MM.1S (cell line): Measurements from ENCODE around the gene PPP2R5C.

Experiments
- DNase-seq: peaks from one replicate; pipeline ENCODE4 v3.0.0-alpha.2; 2015
- H2AFZ ChIP-seq: fragments of 300-600 bp; sonication (generic); 2 replicates; pipeline ENCODE4 v1.6.0; 2016; ENCODE audit warnings: antibody characterized with exemption, low read length
- H3F3A ChIP-seq: fragments of 300-600 bp; sonication (generic); 2 replicates; pipeline ENCODE4 v1.6.1; 2016; ENCODE audit warnings: mild to moderate bottlenecking, antibody characterized with exemption, low read length, moderate library complexity, mixed read lengths; ENCODE audit not compliant: insufficient read depth
- H3K27ac ChIP-seq: fragments of 300-600 bp; sonication (generic); 2 replicates; pipeline ENCODE4 v1.5.1; 2016; ENCODE audit warnings: mild to moderate bottlenecking, low read length
- H3K27me3 ChIP-seq: fragments of 300-600 bp; sonication (generic); replicated peaks from 2 replicates; pipeline ENCODE4 v1.6.0; 2016; ENCODE audit warnings: low read length; ENCODE audit not compliant: insufficient read depth
- H3K36me3 ChIP-seq: fragments of 300-600 bp; sonication (generic); replicated peaks from 2 replicates; pipeline ENCODE4 v1.6.1; 2016; ENCODE audit warnings: mild to moderate bottlenecking, low read length, mixed read lengths; ENCODE audit not compliant: insufficient read depth
- H3K4me1 ChIP-seq: fragments of 300-600 bp; sonication (generic); 2 replicates; pipeline ENCODE4 v1.6.1; 2016; ENCODE audit warnings: low read length, mixed read lengths
- H3K4me2 ChIP-seq: fragments of 300-600 bp; sonication (generic); 2 replicates; pipeline ENCODE4 v1.6.0; 2016; ENCODE audit warnings: low read depth, low read length
- H3K4me3 ChIP-seq: fragments of 300-600 bp; sonication (generic); 2 replicates; pipeline ENCODE4 v1.5.1; 2016; ENCODE audit warnings: low read length, mixed read lengths
- H3K79me2 ChIP-seq: fragments of 300-600 bp; sonication (generic); 2 replicates; pipeline ENCODE4 v1.6.1; 2016; ENCODE audit warnings: mixed run types, low read length, mixed read lengths
- H3K9ac ChIP-seq: fragments of 300-600 bp; sonication (generic); 2 replicates; pipeline ENCODE4 v1.6.1; 2016; ENCODE audit warnings: low read length, mixed read lengths
- H3K9me2 ChIP-seq: fragments of 300-600 bp; sonication (generic); replicated peaks from 2 replicates; pipeline ENCODE4 v1.6.1; 2016; ENCODE audit warnings: mild to moderate bottlenecking, low read length, mixed read lengths; ENCODE audit not compliant: insufficient read depth
- H3K9me3 ChIP-seq: fragments of 300-600 bp; sonication (generic); replicated peaks from 2 replicates; pipeline ENCODE4 v1.6.1; 2016; ENCODE audit warnings: mild to moderate bottlenecking, low read length, mixed read lengths; ENCODE audit not compliant: insufficient read depth
- H4K20me1 ChIP-seq: fragments of 300-600 bp; sonication (generic); 2 replicates; pipeline ENCODE4 v1.6.1; 2016; ENCODE audit warnings: mild to moderate bottlenecking, low read length, moderate library complexity, mixed read lengths; ENCODE audit not compliant: insufficient read depth
- CTCF ChIP-seq: fragments of 300-600 bp; sonication (generic); IDR thresholded peaks from 2 replicates; pipeline ENCODE4 v1.5.1; 2016; ENCODE audit warnings: antibody characterized with exemption, low read length, mixed read lengths
- EZH2 ChIP-seq: fragments of 300-600 bp; sonication (generic); optimal IDR thresholded peaks from 2 replicates; pipeline ENCODE3; 2017; ENCODE audit warnings: low read depth, mild to moderate bottlenecking, antibody characterized with exemption, low read length, mixed read lengths
- EZH2phosphoT487 ChIP-seq: fragments of 300-600 bp; sonication (generic); IDR thresholded peaks from 2 replicates; pipeline ENCODE4 v1.6.1; 2018; ENCODE audit warnings: antibody characterized with exemption, low read length

The PPP2R5C gene

GRCh38 chr14:101875727-101876554 lies 114.4 kb downstream of the PPP2R5C start:
- Histone ChIP-seq H3K4me1 (peaks cover 22% of the 10 kb centered on the region), H3K9ac (peak overlapping the region; percentile 85), H3K27ac (peak overlapping the region; percentile 99), H2AFZ (no peak overlapping the region), H3K36me3 (no peaks in the 10 kb centered on the region), H4K20me1 (no peaks in the 10 kb centered on the region), H3K79me2 (peaks cover 80% of the 10 kb centered on the region), H3K4me3 (peak overlapping the region; percentile 50), H3F3A (peaks cover 16% of the 10 kb centered on the region), H3K4me2 (peak overlapping the region; percentile 66), H3K27me3 (no peaks in the 10 kb centered on the region), H3K9me2 (no peaks in the 10 kb centered on the region), H3K9me3 (no peaks in the 10 kb centered on the region)
- DNase-seq, result peak; percentile 27
- TF ChIP-seq EZH2phosphoT487 (no peak), EZH2 (no peak), CTCF (no peak)

GRCh38 chr14:101876555-101876938 lies 115.0 kb downstream of the PPP2R5C start:
- H3K4me1 ChIP-seq, result peaks cover 22% of the 10 kb centered on the region
- H3K4me2 ChIP-seq, result peak overlapping the region; percentile 66

GRCh38 chr14:101877766-101878165 lies 116.3 kb downstream of the PPP2R5C start:
- Histone ChIP-seq H3K79me2 (peaks cover 69% of the 10 kb centered on the region), H3K27me3 (no peaks in the 10 kb centered on the region), H4K20me1 (no peaks in the 10 kb centered on the region), H3K4me1 (peaks cover 22% of the 10 kb centered on the region), H3K9me3 (no peaks in the 10 kb centered on the region), H3K4me2 (no peak overlapping the region), H3K27ac (peak overlapping the region; percentile 99; the same call in 1 of the 2 replicates), H3F3A (peaks cover 16% of the 10 kb centered on the region), H3K9ac (no peak overlapping the region), H3K4me3 (no peak overlapping the region), H2AFZ (no peak overlapping the region), H3K36me3 (no peaks in the 10 kb centered on the region), H3K9me2 (no peaks in the 10 kb centered on the region)
- no peak for DNase-seq
- no peak for TF ChIP-seq EZH2
- TF ChIP-seq CTCF, result no peak
- no peak for TF ChIP-seq EZH2phosphoT487

More at GRCh38 chr14:101876555-101876938, 115.0 kb downstream of the PPP2R5C start:
- H3K9ac ChIP-seq, result peak overlapping the region; percentile 85
- H2AFZ ChIP-seq, result no peak overlapping the region
- peak; percentile 93 for DNase-seq
- H3K27me3 ChIP-seq, result no peaks in the 10 kb centered on the region
- H3K79me2 ChIP-seq, result peaks cover 77% of the 10 kb centered on the region
- TF ChIP-seq EZH2phosphoT487 (no peak), CTCF (no peak)
- no peaks in the 10 kb centered on the region for H3K9me2 ChIP-seq
- H3K9me3 ChIP-seq, result no peaks in the 10 kb centered on the region
- peak overlapping the region; percentile 99 for H3K27ac ChIP-seq
- no peaks in the 10 kb centered on the region for H4K20me1 ChIP-seq
- no peaks in the 10 kb centered on the region for H3K36me3 ChIP-seq
- H3K4me3 ChIP-seq, result peak overlapping the region; percentile 50
- peaks cover 16% of the 10 kb centered on the region for H3F3A ChIP-seq
